GDM1 (cell line): Measurements from ENCODE around the gene OR10P1.

Experiments used
- DNase-seq: peaks from one replicate; lab custom pipeline; 2025; lab: John Stamatoyannopoulos, UW

OR10P1 gene

GRCh38 chr12:55685671-55686070 lies 49.0 kb downstream of the OR10P1 start:
- DNase-seq = no peak

GRCh38 chr12:55686366-55687010 lies 49.8 kb downstream of the OR10P1 start:
- no peak for DNase-seq
